Activated CD4-positive, CD25-positive, alpha-beta regulatory T cell treated with anti-CD3 and anti-CD28 coated beads, Interleukin-2, amount 50 U/mL, for 72 hours (primary cell): ENCODE results near the gene ZC3H14.

ENCODE experiments used
- DNase-seq: peaks from one replicate; pipeline ENCODE4 v3.0.0; 2021

ZC3H14 gene

DNA sequence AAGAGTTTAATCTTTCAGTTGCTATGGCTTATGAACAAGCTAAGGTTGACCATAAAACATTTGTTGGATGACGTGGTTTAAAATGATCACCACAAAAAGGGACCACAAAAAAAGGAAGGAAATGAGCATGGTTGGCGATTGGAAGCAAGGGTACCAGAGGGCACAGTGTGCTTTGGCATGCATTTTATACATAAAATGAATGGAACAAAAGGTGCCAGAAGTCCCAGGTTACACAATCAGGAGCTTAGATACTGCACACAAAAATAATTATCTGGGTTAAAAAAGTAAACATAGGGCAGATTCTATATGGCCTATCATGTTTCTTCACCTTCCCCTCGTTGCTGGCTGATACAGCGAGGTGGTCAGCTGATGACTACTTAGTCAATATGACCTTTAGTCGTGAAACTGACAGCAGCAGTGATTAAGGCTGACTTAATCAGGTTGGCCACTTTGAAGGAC lies 50.7 kb downstream of the ZC3H14 start:
- no peak for DNase-seq

DNA sequence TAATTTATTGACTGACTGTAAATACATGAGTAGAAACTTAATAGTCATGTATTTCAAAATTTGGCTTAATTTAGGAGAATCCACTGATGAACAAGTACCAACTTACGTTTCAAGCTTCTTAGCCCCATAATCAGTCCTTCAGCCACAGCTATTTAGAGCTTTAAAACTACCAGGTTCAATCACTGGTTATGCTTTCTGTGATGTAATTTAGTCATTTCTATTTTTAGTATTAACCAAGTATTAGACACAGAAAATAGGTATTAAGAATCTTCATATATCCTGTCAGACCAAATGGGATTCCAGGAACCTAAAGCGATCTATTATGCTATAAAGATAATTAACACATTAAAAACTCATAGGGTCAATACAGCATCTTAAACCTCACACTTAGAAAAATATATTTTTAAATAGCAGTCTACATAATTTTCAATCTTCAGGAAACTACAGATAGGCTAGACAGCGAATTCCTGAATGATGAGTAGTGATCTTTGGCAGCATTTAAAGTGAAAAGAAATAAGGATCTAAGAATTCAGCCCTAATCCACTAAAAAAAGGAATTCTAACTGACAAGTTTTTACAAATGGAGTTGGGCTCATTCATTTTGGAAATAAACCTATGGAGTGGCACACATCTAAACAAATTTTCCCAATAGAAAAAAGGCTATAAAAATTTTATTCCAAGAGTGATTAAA lies 51.5 kb downstream of the ZC3H14 start:
- no peak for DNase-seq

DNA sequence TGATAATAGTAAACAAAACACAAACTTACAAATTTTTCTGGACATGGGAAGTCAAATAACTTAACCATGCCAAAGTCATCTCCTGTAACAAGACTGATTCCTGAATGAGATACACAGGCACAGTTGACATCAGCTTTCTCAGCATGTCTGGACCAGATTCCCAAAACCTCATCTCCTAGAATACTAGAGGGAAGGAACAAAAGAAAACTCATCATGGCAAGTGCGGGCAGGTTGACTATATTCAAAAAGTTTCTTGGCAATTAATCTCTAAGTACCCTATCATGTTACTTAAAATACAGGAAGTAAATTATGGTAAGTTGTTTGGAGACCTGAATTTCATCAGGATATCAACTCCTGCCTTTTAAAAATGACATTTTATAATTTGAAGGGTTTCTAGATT lies 53.9 kb downstream of the ZC3H14 start:
- DNase-seq: no peak

- DNase-seq: no peak
Measured at GRCh38 chr14:88617479-88617878, 54.6 kb downstream of the ZC3H14 start.

- no peak for DNase-seq
Measured at GRCh38 chr14:88618476-88618875, 55.6 kb downstream of the ZC3H14 start.

DNA sequence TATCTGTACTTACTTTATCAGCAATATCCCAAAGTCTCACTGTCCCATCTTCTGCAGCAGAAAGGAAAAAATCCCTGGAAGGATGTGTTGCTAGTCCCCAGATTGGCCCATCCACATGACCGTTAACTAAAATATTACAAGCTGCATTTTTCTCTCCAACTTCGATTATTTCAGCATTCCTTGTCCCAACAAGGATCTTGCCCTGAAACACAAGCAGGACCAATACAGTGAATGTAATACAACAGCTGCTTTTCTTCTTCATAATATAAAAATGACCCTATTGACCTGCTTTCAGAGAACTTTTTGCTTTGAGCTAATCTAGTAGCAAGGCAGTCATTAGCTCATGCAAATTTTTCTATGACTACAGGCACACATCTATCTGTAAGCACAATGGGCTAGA lies 58.3 kb downstream of the ZC3H14 start:
- no peak for DNase-seq

DNA sequence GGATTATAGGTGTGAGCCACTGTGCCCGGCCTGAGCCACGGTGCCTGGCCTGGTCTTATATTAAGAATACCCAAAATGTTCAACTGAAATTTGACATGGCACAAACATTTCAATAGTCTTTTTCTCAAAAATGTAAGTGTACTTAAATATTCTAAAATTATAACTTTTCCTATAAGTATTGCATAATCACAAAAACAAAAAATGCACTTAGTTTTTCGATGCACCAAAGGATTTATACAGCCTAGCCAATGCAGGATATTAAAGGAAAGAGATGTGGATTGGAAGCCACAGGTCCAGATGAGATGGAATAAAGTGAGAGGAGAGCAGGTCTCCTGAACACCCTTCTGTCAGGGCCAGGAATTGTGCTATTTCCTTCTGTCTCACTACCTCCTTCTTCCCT lies 62.8 kb downstream of the ZC3H14 start:
- DNase-seq: no peak

- DNase-seq: no peak
Measured at GRCh38 chr14:88628033-88628432, 65.2 kb downstream of the ZC3H14 start.

- no peak for DNase-seq
Measured at GRCh38 chr14:88628462-88628861, 65.6 kb downstream of the ZC3H14 start.

DNA sequence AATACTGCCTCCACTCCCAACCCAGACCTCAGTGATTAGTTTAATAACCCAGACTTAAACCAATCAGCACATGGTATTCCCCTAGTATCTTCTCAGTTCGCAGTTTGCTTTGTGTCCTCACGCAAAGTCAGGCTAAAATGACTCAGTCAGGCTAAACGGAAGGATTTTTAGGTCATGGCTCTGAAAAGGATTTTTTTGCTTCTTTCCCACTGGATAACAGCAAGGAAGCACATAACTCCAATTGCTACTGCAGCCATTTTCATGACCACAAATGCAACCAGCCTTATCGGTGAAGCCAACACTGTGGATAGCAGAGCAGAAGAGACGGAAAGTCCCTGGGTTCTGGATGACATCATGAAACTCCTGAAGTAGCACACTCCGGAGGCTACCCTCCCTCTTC lies 67.7 kb downstream of the ZC3H14 start:
- no peak for DNase-seq

GRCh38 chr14:88631091-88631490 lies 68.3 kb downstream of the ZC3H14 start:
- no peak for DNase-seq

DNA sequence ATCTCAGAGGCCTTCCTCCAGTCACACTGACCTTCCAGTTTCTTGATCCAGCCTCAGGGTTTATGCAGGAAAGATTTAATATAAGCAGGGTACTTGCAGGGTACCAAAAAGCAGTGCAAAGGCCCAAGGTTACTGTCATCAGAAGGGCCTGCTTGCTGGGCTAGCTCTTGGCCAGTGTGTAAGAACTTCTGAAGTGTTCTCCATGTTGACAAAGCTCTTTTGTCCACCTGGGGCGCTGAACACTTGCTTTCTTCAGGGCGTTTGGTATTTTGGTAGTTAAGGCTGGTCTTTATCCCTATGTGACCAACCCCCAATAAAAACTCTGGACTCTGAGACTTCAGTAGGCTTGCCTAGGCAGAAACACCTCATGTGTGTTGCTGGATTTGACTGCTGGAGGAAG lies 69.7 kb downstream of the ZC3H14 start:
- no peak for DNase-seq

DNA sequence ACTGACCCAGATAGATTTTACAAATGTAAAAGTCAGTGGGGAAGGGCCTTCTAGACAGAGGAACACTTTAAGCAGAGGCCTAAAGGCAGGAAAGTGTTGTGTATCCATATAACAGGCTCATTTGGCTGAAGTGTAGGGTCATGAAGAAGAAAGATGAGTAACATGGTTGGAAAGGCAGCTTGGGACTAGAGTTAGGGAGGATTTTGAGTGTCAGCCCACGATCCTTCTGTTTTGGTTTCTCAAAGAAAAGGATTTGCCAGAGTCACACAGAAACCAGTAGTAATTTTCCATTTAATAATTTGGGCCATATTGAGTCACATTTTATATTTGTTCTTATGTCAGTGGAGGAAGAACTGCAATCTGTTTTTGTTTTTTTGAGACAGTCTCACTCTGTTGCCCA lies 76.4 kb downstream of the ZC3H14 start:
- DNase-seq: no peak

- DNase-seq: no peak
Measured at GRCh38 chr14:88660056-88660455, 97.2 kb downstream of the ZC3H14 start.

- DNase-seq: peak; percentile 33
Measured at GRCh38 chr14:88667555-88668273, 104.9 kb downstream of the ZC3H14 start.

DNA sequence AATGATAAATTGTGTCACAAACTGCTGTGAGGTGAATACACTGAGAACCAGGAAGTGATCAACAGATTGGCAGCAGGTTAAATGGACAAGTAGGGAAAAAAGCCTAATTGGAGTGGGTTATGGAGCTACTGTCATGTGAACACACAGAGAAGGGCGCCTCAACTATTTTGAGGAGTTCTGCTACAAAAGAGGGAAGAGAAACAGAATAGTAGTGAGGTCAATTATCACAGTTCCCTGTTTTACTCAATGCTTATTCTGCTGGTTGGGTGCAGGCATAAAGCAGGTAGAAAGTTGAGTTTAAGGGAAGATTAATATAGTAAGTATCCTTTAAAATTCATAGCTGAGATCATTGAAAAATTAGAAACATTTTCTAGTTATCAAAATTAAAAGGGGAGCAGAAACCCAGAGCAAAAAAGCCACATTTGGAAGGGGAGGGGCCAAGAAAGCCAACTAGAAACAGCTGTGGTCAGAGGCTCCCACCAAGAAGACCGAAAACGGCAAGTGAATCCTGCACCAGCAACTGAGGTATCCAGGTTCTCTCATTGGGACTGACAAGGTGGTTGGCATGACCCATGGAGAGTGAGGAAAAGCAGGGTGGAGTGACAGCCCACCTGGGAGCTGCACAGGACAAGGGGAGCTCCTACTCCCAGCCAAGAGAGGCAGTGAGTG lies 105.7 kb downstream of the ZC3H14 start:
- DNase-seq: no peak

- no peak for DNase-seq
Measured at GRCh38 chr14:88669346-88669745, 106.5 kb downstream of the ZC3H14 start.
